K562 (cell line): Measurements from ENCODE around the gene MATR3. TPM values are rescaled to one million over a fixed set of nuclear protein-coding genes. Genes with fewer than 3 reads are reported as not detected.

Experiments used
- FOXJ3 ChIP-seq: sonication (generic); formaldehyde crosslinking; IDR thresholded peaks from 2 replicates; pipeline ENCODE4 v1.4.0; 2020; ENCODE audit warnings: mild to moderate bottlenecking, missing genetic modification reagents
- FOXP1 ChIP-seq: sonication (generic); formaldehyde crosslinking; IDR thresholded peaks from 2 replicates; pipeline ENCODE4 v1.8.0; 2022; ENCODE audit warnings: mild to moderate bottlenecking, missing genetic modification reagents
- PHTF2 ChIP-seq: fragments of 250-450 bp; sonication (Bioruptor Pico); IDR thresholded peaks from 2 replicates; pipeline ENCODE4 v1.5.0; 2021; ENCODE audit warnings: mild to moderate bottlenecking
- RHOXF2B ChIP-seq: fragments of 250-450 bp; sonication (Bioruptor Pico); conservative IDR thresholded peaks from 2 replicates; pipeline ENCODE4 v1.5.1; 2021
- TFAM ChIP-seq: fragments of 250-450 bp; sonication (Bioruptor Pico); conservative IDR thresholded peaks from 2 replicates; pipeline ENCODE4 v1.5.0; 2021; ENCODE audit warnings: mild to moderate bottlenecking, moderate library complexity
- ZFPM2 ChIP-seq: fragments of 250-450 bp; sonication (Bioruptor Pico); IDR thresholded peaks from 2 replicates; pipeline ENCODE4 v1.5.1; 2022; ENCODE audit warnings: mild to moderate bottlenecking
- ZNF589 ChIP-seq: fragments of 200-800 bp; sonication (Bioruptor generic); IDR thresholded peaks from 2 replicates; pipeline ENCODE4 v1.6.1; 2016; ENCODE audit warnings: low read depth, missing genetic modification characterization, missing compliant biosample characterization
- ZNF764 ChIP-seq: fragments of 250-450 bp; sonication (Bioruptor Pico); IDR thresholded peaks from 2 replicates; pipeline ENCODE4 v1.4.0; 2020; ENCODE audit warnings: low read depth, mild to moderate bottlenecking, moderate library complexity
- polyA plus RNA-seq, 8 experiments: library from polyadenylated mRNA; depleted of rRNA in 4 of 8; stranded (reverse) in 5 of 8; unstranded in 3 of 8; fragments of >200 nt; fragmentation: Nextera tagmentation in 2 of 8; fragmentation: Illumina TruSeq in 1 of 8; extraction: Ambion mirVana in 2 of 8; extraction: Trizol in 1 of 8; gene quantifications; 2 replicates each; pipeline versions ENCODE4 v1.2.1 to v1.2.3, GENCODE V29; 2011 to 2014; ENCODE audit warnings: inconsistent platforms in 1 of 8, missing spikeins in 1 of 8
- total RNA-seq, 7 experiments: library from RNA; depleted of rRNA in 6 of 7; stranded (reverse); fragments of >200 nt in 6 of 7; fragmentation: Illumina TruSeq in 2 of 7; extraction: Trizol in 2 of 7; gene quantifications; 2 replicates each; pipeline versions ENCODE4 v1.2.1 to v1.2.3, GENCODE V29; 2011 to 2021; ENCODE audit warnings: low replicate concordance in 1 of 7
- TF ChIP-seq, protein P1 (sequence below): fragments of 250-450 bp; sonication (Bioruptor Pico); IDR thresholded peaks from 2 replicates; pipeline ENCODE4 v1.8.0; 2021; ENCODE audit warnings: mild to moderate bottlenecking, moderate library complexity
- TF ChIP-seq, protein P2 (sequence below): fragments of 450-650 bp; IDR thresholded peaks from 2 replicates; pipeline ENCODE4 v1.6.1; 2016; ENCODE audit warnings: low read depth
- TF ChIP-seq, protein P3 (sequence below): fragments of 250-450 bp; sonication (Bioruptor Pico); IDR thresholded peaks from 2 replicates; pipeline ENCODE4 v1.9.0; 2021; ENCODE audit warnings: mild to moderate bottlenecking, inconsistent platforms
- TF ChIP-seq, protein P4 (sequence below): fragments of 250-450 bp; sonication (Bioruptor Pico); IDR thresholded peaks from 2 replicates; pipeline ENCODE4 v1.8.0; 2022; ENCODE audit warnings: moderate library complexity, mild to moderate bottlenecking, inconsistent platforms
- TF ChIP-seq, protein P5 (sequence below), 2 experiments: fragments of 450-650 bp in 1 of 2; sonication (generic) in 1 of 2; formaldehyde crosslinking; conservative IDR thresholded peaks; 2 replicates each; pipeline versions ENCODE4 v1.4.0 to v1.8.1; 2020 to 2022; ENCODE audit warnings: mild to moderate bottlenecking in 1 of 2, missing genetic modification reagents in 1 of 2

Gene MATR3
- total and polyA plus RNA-seq, 9 of the 15 experiments (the other 6 are each of a cell fraction or from before 2014, with no cell fraction given) = 150 to 425 (median 263) TPM

DNA sequence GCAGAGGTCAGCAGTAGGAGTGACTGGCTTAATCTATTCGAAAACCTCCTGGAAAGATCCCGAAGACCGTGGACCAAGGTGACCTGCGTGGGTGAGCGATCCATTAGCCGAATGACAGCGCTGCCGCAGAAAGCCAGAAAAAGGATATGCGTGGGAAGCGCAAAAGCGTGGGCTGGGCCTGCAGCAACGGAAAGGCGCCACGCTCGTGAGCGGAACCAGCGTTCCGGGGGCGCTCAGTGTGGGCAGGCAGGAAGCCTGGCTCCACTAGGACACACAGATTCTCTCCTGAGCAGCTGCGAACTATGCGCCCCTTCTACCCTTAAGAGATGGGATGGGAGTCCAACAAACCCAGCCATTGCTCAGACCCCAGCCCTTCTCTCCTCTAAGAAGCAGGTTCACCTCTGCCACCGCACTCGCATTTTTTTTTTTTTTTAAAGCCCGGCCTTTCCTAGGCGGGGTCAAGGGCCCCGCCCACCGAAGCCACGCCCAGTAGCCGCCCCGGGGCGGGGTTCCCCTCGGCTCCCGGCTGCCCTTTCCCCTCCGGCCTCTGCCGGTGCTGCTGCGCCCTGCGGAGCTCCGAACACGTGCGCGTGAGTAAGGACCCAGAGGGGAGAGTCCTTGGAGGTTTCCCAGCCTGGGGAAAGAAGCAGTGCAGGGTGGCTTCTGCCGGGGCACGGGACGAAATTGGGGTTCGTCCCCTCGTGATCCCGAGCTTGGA lies 19.8 kb upstream of the MATR3 start (continued):
- TF ChIP-seq, protein P1, sequence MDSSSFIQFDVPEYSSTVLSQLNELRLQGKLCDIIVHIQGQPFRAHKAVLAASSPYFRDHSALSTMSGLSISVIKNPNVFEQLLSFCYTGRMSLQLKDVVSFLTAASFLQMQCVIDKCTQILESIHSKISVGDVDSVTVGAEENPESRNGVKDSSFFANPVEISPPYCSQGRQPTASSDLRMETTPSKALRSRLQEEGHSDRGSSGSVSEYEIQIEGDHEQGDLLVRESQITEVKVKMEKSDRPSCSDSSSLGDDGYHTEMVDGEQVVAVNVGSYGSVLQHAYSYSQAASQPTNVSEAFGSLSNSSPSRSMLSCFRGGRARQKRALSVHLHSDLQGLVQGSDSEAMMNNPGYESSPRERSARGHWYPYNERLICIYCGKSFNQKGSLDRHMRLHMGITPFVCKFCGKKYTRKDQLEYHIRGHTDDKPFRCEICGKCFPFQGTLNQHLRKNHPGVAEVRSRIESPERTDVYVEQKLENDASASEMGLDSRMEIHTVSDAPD (CRISPR knock-in tag) = no peak
- TF ChIP-seq, protein P2, sequence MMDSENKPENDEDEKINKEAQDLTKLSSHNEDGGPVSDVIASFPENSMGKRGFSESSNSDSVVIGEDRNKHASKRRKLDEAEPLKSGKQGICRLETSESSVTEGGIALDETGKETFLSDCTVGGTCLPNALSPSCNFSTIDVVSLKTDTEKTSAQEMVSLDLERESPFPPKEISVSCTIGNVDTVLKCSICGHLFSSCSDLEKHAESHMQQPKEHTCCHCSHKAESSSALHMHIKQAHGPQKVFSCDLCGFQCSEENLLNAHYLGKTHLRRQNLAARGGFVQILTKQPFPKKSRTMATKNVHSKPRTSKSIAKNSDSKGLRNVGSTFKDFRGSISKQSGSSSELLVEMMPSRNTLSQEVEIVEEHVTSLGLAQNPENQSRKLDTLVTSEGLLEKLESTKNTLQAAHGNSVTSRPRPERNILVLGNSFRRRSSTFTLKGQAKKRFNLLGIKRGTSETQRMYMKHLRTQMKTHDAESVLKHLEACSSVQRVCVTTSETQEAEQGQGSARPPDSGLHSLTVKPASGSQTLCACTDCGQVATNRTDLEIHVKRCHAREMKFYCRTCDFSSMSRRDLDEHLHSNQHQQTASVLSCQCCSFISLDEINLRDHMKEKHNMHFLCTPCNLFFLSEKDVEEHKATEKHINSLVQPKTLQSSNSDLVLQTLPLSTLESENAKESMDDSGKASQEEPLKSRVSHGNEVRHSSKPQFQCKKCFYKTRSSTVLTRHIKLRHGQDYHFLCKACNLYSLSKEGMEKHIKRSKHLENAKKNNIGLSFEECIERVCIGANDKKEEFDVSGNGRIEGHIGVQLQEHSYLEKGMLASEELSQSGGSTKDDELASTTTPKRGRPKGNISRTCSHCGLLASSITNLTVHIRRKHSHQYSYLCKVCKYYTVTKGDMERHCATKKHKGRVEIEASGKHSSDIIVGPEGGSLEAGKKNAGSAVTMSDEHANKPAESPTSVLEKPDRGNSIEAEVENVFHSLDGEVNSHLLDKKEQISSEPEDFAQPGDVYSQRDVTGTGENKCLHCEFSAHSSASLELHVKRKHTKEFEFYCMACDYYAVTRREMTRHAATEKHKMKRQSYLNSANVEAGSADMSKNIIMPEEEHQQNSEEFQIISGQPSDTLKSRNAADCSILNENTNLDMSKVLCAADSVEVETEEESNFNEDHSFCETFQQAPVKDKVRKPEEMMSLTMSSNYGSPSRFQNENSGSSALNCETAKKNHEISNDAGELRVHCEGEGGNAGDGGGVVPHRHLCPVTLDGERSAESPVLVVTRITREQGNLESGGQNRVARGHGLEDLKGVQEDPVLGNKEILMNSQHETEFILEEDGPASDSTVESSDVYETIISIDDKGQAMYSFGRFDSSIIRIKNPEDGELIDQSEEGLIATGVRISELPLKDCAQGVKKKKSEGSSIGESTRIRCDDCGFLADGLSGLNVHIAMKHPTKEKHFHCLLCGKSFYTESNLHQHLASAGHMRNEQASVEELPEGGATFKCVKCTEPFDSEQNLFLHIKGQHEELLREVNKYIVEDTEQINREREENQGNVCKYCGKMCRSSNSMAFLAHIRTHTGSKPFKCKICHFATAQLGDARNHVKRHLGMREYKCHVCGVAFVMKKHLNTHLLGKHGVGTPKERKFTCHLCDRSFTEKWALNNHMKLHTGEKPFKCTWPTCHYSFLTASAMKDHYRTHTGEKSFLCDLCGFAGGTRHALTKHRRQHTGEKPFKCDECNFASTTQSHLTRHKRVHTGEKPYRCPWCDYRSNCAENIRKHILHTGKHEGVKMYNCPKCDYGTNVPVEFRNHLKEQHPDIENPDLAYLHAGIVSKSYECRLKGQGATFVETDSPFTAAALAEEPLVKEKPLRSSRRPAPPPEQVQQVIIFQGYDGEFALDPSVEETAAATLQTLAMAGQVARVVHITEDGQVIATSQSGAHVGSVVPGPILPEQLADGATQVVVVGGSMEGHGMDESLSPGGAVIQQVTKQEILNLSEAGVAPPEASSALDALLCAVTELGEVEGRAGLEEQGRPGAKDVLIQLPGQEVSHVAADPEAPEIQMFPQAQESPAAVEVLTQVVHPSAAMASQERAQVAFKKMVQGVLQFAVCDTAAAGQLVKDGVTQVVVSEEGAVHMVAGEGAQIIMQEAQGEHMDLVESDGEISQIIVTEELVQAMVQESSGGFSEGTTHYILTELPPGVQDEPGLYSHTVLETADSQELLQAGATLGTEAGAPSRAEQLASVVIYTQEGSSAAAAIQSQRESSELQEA = no peak
- TF ChIP-seq FOXJ3 (CRISPR knock-in tag) (no peak), ZNF764 (no peak), RHOXF2B (CRISPR knock-in tag) (no peak), TFAM (no peak), PHTF2 (no peak), ZFPM2 (CRISPR knock-in tag) (no peak), FOXP1 (no peak), ZNF589 (CRISPR knock-in tag) (peak; percentile 9; the same call in 1 of the 2 replicates)
- TF ChIP-seq, protein P3, sequence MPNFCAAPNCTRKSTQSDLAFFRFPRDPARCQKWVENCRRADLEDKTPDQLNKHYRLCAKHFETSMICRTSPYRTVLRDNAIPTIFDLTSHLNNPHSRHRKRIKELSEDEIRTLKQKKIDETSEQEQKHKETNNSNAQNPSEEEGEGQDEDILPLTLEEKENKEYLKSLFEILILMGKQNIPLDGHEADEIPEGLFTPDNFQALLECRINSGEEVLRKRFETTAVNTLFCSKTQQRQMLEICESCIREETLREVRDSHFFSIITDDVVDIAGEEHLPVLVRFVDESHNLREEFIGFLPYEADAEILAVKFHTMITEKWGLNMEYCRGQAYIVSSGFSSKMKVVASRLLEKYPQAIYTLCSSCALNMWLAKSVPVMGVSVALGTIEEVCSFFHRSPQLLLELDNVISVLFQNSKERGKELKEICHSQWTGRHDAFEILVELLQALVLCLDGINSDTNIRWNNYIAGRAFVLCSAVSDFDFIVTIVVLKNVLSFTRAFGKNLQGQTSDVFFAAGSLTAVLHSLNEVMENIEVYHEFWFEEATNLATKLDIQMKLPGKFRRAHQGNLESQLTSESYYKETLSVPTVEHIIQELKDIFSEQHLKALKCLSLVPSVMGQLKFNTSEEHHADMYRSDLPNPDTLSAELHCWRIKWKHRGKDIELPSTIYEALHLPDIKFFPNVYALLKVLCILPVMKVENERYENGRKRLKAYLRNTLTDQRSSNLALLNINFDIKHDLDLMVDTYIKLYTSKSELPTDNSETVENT (CRISPR knock-in tag) = no peak
- TF ChIP-seq, protein P4, sequence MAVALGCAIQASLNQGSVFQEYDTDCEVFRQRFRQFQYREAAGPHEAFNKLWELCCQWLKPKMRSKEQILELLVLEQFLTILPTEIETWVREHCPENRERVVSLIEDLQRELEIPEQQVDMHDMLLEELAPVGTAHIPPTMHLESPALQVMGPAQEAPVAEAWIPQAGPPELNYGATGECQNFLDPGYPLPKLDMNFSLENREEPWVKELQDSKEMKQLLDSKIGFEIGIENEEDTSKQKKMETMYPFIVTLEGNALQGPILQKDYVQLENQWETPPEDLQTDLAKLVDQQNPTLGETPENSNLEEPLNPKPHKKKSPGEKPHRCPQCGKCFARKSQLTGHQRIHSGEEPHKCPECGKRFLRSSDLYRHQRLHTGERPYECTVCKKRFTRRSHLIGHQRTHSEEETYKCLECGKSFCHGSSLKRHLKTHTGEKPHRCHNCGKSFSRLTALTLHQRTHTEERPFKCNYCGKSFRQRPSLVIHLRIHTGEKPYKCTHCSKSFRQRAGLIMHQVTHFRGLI = no peak
- TF ChIP-seq, protein P5, sequence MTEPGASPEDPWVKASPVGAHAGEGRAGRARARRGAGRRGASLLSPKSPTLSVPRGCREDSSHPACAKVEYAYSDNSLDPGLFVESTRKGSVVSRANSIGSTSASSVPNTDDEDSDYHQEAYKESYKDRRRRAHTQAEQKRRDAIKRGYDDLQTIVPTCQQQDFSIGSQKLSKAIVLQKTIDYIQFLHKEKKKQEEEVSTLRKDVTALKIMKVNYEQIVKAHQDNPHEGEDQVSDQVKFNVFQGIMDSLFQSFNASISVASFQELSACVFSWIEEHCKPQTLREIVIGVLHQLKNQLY (CRISPR knock-in tag; conservative IDR thresholded peaks at IDR 0.05) = no peak
